ENCODE results near the gene ZFP36L1. TPM values are rescaled to one million over a fixed set of nuclear protein-coding genes. Genes with fewer than 3 reads are reported as not detected.

Gene ZFP36L1
- total RNA-seq, 1 experiment from 2014 or later = 69.5 TPM

GRCh38 chr14:68795597-68796417, 2.9 kb upstream of the ZFP36L1 start:
- peak; percentile 69 for DNase-seq (ENCODE audit: low spot score)
- H3K4me1 ChIP-seq (ENCODE audit: insufficient read depth, low read length, poor library complexity, severe bottlenecking) = peaks cover 16% of the 10 kb centered on the region
- intact Hi-C loops (cut with micrococcal nuclease; ENCODE audit: unreplicated experiment) = loop anchor here (10.0 kb wide), 1 partner anchor 421 kb away; no protein-coding TSS in a partner anchor

GRCh38 chr14:68794851-68795596, 2.2 kb upstream of the ZFP36L1 start:
- DNase-seq (ENCODE audit: low spot score) = peak; percentile 75

More at GRCh38 chr14:68795597-68796417, 2.9 kb upstream of the ZFP36L1 start:
- ChIA-PET POLR2A (ENCODE audit: low non-redundant PET) (no interaction called here), CTCF (interaction anchor here (0.6 kb wide), 1 partner anchor 593 kb away, joined by 8 read pairs; no protein-coding TSS in a partner anchor)
- peak; percentile 58 for TF ChIP-seq CTCF (conservative IDR thresholded peaks at IDR 0.05; ENCODE audit: low read depth, low read length)
- no peak for TF ChIP-seq EZH2 (IDR thresholded peaks at IDR 0.05; ENCODE audit: borderline replicate concordance, low read depth, low read length, poor library complexity, severe bottlenecking)
- Histone ChIP-seq H3K4me3 (ENCODE audit: low read depth, low read length, poor library complexity, severe bottlenecking) (peak overlapping the region; percentile 74), H3K9me3 (ENCODE audit: low read depth, low read length, poor library complexity, severe bottlenecking) (no peaks in the 10 kb centered on the region), H3K36me3 (ENCODE audit: insufficient read depth, low read length, poor library complexity, severe bottlenecking) (no peaks in the 10 kb centered on the region), H3K27me3 (replicated peaks; ENCODE audit: insufficient read depth, low read depth, low read length, poor library complexity) (no peaks in the 10 kb centered on the region), H3K27ac (ENCODE audit: low read depth, low read length, poor library complexity, severe bottlenecking) (peak overlapping the region; percentile 97)
- TSS peak; percentile 7 for BruUV-seq (replicated peaks)

More at GRCh38 chr14:68794851-68795596, 2.2 kb upstream of the ZFP36L1 start:
- CTCF ChIA-PET = no interaction called here
- no peaks in the 10 kb centered on the region for H3K27me3 ChIP-seq (replicated peaks; ENCODE audit: insufficient read depth, low read depth, low read length, poor library complexity)
- no peak for TF ChIP-seq CTCF (conservative IDR thresholded peaks at IDR 0.05; ENCODE audit: low read depth, low read length)
- TF ChIP-seq EZH2 (IDR thresholded peaks at IDR 0.05; ENCODE audit: borderline replicate concordance, low read depth, low read length, poor library complexity, severe bottlenecking) = no peak
- no peaks in the 10 kb centered on the region for H3K9me3 ChIP-seq (ENCODE audit: low read depth, low read length, poor library complexity, severe bottlenecking)
- no TSS peak for BruUV-seq (replicated peaks)
- POLR2A ChIA-PET (ENCODE audit: low non-redundant PET) = no interaction called here
- intact Hi-C loops (cut with micrococcal nuclease; ENCODE audit: unreplicated experiment) = loop anchor here (5.0 to 10.0 kb wide), 2 partner anchors 113 to 420 kb away; no protein-coding TSS in a partner anchor
- peaks cover 4% of the 10 kb centered on the region for H3K36me3 ChIP-seq (ENCODE audit: insufficient read depth, low read length, poor library complexity, severe bottlenecking)
- peak overlapping the region; percentile 97 for H3K27ac ChIP-seq (ENCODE audit: low read depth, low read length, poor library complexity, severe bottlenecking)
- H3K4me3 ChIP-seq (ENCODE audit: low read depth, low read length, poor library complexity, severe bottlenecking) = peak overlapping the region; percentile 74
- H3K4me1 ChIP-seq (ENCODE audit: insufficient read depth, low read length, poor library complexity, severe bottlenecking) = peaks cover 20% of the 10 kb centered on the region
